ENCODE results near the gene CIBAR2.
A peak's percentile ranks its signal among the peaks of the same experiment; 100 is the strongest.
"Not testable (repeated sequence)": the region's sequence is repeated elsewhere in the genome, so short reads cannot be mapped to it uniquely, and the experiment has no call there.

The CIBAR2 gene

DNA sequence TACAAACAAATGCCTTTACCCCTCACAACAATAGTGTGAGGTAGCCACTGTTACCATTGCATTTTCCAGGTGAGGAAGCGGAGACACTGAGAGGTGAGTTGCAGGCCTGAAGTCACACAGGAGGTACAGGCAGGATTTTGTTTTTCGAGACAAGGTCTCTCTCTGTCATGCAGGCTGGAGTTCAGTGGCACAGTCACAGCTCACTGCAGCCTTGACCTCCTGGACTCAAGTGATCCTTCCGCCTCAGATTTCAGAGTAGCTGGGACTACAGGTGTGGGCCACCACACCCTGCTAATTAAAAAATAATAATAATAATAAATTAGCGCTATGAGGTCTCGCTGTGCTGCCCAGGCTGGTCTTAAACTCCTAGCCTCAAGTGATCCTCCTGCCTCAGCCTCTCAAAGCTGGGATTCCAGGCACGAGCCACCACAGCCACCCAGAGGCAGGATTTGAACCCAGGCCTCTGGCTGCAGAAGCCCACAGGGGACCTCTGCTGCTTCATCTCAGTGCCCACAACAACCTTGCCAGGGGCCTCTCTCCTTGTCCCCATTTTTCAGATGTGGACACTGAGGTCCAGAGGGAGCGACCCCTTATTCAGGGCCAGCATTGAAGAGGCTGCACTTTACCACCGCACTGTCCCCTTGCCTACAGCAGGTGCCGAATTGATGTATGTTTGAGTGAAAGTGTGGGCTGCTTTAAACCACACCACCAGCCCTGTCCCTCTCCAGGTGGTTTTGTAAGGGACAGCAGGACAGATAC lies 16.0 kb upstream of the CIBAR2 start:
- no peak for DNase-seq (ENCODE audit: low read depth)

DNA sequence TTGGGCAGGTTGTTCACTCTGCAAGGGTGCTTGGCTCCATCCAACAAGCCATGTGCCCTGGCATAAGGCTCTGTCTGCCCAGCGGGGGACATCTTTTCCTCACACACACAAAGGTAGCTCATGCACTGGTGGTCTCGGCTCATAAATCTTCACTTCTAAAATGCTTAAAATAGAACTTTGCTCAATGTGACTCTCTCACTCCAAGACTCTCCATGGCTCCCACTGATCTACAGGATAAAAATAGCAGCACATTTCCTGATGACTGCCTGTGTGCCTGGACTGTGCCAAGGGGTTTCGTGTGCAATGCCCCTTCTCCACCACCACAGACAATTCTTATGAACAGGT lies 15.1 kb upstream of the CIBAR2 start:
- no peak for DNase-seq (ENCODE audit: low read depth)

DNA sequence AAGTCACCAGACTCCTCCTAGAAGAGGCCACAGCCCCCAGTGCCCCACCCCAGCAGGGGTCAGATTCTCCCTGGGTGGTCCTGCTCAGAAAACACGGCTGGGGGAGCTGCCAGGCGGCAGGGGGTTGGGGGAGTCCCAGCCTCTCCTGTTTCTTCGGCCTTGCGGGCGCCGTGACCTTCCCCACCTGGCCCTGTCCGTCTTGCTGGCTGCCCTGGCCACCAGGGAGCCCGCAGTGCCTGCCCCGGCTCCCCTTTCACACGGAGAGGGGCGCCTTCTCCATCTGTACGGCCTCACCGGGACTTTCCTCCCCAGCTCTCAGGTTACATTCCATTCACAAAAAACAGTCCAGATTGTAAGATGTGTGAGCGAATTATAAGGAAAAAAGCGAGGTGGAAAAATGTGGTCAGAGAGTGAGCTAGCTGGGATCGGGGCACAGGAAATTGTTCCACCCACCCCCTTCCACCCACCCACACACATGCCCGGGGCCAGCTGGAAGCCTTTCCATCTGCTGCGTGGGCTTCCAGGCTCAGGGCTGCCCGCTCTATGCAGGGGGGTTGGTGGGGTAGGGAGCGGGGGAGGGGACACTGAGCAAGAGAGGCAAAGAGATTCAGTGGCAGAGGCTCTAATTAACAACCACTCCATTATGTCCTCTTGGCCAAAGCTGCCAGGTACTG lies 14.6 kb upstream of the CIBAR2 start:
- DNase-seq (ENCODE audit: low read depth), result no peak

DNA sequence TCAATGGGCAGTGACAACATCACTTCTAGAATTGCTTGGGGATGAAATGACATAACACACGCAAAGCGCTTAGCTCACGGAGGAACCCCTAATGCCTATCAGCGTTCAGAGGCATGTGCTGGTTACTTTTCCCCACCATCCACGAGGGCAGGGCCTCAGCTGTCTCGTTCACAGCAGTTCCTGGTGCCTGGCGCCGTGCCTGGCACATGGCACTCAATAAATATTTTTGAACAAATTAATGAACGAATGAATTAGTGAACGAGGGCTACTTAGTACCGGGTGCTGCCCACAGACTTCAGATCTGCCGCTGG lies 14.1 kb upstream of the CIBAR2 start:
- DNase-seq (ENCODE audit: low read depth), result no peak

DNA sequence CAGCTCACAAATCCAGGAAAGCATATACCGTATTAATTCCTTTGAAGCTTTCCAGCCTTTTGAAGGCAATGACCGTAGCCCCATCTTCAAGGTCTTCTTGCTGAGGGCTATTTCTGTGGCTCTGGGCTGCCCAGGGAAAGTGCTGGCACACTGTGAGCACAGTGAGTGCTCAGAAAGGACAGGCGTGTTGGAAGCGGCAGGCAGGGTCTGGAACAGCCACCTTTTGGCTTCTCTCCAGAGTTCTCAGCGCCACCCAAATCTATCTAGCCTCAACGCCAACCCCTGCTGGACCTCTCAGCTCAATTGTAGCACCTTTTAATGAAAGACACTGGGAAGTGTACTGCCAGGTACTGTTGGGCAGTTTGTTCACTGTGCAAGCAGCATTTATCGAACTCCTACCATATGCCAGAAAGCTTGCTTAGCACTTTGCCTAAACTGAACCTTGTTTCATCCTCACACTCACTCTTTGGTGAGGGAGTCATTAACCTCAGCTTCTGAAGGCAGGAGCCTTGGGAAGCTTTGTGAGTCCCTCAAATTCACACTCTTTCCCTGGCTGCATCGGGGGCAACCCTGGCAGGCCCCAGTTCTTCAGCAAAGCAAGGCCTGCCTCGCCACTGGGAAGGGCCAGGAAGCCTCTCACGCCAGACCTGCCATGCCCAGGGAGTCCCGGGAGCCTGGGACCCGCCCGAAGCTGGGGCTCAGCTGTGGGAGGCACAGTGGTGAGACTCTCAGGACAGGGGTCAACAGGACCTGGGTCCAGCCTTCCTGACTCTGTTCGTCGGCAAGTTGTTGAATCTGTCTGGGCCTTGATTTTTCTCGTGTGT lies 13.5 kb upstream of the CIBAR2 start:
- no peak for DNase-seq (ENCODE audit: low read depth)

DNA sequence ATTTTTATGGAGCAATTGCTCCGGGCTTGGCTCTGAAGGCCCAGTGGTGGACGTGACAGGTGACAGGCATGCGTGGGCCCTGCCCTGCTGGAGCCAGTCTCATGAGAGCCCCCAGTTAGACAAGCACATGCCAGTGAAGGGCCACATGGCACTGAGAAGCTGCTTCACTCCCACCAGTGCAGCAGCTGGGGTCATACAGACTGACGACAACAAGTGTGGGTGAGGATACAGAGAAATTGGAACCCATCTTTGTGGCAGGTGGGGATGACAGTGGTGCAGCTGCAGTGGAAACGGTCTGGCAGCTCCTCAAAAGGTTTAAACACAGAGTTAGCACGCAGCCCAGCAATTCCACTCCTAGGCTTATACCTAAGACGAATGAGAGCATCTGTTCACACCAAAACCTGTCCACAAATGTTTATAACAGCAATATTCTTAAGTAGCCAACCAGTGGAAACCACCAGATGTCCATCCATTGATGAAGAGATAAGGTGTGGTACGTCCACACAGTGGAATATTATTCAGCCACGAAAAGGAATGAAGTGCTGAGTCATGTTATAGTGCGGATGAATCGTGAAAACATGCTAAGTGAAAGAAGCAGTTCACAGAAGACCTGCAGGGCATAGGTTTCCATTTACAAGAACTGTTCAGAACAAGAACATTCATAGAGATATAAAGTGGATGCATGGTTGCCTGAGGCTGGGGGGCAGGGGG lies 12.5 kb upstream of the CIBAR2 start:
- no peak for DNase-seq (ENCODE audit: low read depth)

DNA sequence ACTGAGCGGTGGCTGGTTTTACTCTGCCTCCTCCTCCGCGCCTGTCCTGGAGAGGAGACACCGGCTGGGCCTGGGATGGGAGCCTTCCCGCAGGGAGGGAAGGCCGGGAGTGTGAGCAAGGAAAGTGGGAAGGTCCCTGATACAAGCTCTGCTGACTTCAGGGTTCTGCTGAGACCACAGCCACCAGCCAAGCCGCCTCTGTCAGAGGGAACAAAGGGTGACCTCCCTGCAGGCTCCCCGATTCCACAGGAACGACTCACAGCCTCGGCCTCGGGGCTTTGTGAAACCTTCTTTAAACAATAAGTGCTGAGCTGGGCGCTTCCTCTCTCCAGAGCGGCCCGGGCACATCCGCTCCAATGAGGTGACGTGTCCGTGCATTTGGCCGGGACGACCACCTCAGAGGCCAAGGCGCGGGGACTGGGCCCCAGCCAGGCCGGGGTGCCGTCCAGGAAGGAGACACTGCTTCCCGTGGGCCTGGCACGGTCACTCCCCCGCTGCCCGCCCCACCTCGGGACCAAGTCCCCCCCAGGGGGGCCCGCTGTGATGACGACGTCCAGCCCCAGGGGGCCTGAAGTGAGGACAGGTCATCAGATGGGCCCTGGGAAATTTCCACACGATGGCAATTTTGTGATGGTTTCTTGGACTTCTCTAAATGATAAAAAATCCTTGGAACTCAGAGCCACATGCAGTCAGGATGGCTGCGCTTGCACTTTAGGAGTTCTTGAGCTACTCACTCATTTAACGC lies 11.8 kb upstream of the CIBAR2 start:
- DNase-seq (ENCODE audit: low read depth), result no peak

DNA sequence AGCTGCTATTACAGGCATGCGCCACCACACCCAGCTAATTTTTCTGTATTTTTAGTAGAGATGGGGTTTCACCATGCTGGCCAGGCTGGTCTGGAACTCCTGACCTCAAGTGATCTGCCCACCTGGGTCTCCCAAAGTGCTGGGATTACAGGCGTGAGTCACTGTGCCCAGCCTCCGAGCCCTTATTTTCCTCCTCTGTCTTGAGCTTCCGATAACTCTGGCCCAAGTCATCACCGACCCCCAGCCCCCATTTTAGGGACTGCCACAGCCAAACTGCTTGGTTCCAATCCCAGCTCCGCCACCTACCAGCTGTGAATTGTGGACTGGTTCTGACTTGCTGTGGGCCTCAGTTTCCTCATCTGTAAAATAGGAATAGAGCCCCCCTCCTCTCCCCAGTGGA lies 11.2 kb upstream of the CIBAR2 start:
- not testable (repeated sequence) for DNase-seq (ENCODE audit: low read depth)

DNA sequence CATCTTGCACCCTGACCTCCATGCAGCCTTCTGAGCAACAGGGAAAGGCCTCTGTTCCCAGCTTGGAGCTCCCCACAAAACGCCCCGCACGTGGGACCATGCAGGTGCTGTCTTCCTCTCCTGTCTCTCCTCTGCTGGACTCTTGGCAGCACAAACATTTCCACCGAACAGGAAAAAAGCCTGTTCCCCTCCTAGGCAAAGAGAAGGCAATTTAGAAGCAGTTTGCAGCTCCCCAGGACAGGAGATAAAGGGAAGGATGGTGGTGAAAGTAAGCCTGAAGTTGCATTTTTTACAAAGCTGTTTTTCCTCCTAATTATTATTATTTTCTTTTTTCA lies 7.7 kb upstream of the CIBAR2 start:
- DNase-seq (ENCODE audit: low read depth), result no peak

DNA sequence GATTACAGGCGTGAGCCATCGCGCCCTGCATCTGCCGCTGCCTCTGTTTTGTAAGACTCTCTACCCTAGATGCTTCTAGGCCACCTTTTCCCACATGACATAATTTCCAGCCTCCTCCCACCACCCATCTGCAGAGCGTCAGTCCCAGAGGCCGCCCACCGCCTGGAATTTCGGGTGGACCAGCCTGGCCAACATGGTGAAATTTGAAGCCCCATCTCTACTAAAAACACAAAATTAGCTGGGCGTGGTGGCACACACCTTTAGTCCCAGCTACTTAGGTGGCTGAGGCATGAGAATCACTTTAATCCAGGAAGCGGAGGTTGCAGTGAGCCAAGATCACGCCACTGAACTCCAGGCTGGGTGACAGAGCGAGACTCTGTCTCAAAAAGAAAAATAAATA lies 5.1 kb upstream of the CIBAR2 start:
- no peak for DNase-seq (ENCODE audit: low read depth)

DNA sequence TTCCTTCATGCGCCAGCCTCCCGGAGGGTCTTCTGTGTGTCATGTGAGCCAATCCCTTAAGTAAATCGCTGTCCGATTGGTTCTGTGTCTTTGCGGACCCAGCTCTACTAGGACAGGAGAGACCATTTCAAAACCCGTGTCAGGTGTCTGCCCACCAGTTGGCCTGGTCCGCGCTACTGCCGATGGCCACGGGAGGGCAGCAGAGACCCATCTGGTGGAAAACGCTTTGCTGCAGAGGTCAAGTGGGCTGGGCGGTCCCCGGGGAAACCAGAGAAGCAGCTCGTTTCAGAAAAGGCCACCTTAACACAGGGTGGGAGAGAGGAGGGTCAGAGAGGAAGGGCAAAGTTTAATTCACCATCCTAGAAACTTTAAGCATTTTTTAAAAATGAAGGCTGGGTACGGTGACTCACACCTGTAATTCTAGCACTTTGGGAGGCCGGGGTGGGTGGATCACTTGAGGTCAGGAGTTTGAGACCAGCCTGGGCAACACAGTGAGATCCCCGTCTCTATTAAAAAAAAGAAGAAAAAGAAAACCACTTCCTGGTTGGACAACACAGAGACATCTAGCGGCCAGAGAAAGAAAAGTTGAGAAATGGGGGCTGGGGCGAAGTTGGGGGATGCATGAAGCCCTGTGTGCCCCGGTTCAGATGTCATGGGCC lies 2.8 kb upstream of the CIBAR2 start:
- peak; percentile 76 for DNase-seq (ENCODE audit: low read depth)

DNA sequence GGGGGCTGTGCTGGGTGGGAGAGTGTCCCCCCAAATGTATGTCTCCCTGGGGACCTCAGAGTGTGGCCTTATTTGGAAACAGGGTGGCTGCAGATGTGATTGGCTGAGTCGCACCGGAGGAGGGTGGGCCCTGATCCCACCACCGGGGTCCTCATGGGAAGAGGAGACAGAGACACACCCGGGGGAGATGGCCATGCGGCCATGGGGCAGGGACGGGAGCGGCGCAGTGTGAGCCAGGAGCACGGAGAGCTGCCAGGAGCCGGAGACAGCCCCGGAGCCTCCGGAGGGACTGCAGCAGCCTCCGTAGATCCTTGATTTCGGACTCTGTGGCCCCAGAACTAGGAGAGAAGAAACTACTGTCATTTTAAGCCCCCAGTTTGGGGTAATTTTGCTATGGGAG lies 1.6 kb upstream of the CIBAR2 start:
- DNase-seq (ENCODE audit: low read depth), result no peak

DNA sequence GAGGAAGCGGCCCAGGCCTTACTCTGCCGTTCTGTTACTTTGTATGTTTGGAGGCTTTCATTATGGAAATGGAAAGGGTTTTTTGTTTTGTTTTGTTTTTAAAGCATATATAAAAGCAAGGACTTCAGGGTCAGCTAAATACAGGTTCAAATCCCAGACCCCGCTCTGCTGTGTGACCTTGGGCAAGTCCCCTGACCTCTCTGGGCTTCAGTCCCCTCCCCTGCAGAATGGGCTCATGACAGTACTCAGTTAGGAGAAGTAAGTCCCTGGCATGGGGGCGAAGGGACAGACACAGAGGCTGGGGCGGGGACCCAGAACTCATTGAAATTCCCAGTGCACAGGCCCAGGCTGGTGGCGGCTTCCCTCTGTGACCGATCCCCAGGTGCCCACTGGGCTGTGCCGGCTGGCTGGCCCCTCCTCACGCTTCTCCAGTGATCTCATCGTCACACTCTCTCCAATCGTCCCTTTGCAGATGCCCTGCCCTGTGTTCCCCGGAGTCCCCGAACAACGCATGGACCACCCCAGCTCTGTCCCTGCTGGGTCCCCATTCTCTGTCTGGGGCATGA lies 979 bp upstream of the CIBAR2 start:
- DNase-seq (ENCODE audit: low read depth), result no peak

DNA sequence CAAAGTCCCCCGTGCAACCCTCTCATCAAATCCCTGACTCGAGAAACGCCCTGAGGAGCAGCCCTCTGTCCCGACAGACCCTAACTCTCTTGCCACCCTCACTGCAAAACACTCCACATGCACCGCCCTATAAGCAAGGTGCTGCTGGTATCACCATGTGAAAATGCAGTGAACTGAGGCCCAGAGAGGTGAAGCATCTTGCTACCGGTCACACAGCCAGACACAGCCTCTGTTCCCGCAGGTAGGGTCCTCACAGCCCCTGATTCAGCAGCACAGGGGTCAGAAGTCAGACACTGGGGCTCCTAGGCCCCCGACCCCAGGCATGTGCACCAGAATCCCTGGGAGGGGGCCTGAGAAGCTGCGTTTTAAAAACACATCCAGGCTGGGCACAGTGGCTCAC lies 1.1 kb downstream of the CIBAR2 start:
- no peak for DNase-seq (ENCODE audit: low read depth)

DNA sequence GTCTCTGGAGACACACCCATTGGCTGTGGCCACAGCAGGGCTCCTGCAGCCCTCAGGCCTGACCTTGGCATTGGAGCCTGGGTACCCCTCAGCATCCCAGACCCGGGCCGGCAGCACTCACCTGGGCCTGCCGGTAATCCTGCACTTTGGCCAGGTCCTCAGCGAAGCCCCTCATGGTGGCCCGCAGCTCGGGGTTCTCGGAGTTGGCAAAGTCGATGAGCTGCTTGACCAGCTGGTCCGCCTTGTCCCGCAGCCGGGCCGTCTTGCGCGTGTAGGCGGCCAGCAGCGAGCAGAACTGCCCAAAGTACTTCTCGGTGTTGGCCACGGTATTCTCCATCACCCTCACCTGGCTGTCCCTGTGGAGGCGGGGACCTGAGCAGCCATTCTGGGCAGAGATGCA lies 2.2 kb downstream of the CIBAR2 start:
- no peak for DNase-seq (ENCODE audit: low read depth)

DNA sequence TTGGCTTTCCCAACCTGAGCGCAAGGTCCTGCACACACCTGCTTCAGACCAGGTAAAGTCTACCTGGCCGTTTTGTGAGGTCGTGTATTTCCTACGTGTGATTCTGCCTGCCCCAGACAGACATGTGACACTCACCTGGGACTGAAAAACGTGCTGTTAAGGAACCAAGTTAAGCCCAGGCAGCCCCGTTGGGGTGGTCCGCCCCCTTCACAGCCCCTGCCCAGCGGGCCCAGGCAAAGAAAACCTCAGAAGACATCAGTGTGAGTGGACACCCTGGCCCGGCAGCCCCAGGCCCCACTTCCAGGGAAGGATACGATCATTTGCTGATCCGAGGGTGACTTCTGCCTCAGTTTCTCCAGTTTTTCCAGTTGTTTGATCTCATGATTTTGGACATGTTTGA lies 4.7 kb downstream of the CIBAR2 start:
- no peak for DNase-seq (ENCODE audit: low read depth)

DNA sequence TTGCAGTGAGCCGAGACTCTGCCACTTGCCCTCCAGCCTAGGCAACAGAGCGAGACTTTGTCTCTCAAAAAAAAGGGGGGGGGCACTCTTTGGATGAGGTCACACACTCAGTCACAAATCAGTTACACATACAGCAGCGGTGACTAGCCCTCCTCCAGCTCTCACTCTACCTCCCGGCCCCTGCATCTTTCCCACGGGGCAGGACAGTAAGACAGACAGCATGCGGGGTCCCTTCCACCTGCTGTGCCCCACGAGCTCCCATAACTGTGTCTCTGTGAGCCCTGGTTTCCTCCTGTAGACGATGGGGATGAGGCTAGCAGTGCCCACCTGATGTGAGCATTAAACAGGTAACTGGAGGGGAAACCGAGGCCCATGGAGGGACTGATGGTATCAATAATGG lies 5.2 kb downstream of the CIBAR2 start:
- no peak for DNase-seq (ENCODE audit: low read depth)

DNA sequence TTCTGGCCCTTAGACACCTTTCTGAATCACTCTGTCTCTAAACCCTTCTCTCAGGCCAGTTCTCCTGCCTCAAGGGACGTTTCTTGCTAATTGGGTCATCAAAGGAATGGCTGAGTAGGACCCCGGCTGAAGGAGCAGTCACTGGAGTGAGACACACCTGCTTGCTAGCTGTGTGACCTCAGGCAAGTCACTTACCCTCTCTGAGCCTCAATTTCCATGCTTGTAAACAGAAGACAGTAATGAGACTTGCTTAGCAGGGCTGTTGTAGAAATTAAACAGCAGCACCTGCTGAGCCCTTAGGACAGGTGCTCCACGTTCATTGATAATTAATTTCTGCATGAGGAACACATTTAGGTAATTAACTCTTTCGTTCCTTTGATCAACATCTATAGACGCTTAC lies 6.8 kb downstream of the CIBAR2 start:
- no peak for DNase-seq (ENCODE audit: low read depth)

DNA sequence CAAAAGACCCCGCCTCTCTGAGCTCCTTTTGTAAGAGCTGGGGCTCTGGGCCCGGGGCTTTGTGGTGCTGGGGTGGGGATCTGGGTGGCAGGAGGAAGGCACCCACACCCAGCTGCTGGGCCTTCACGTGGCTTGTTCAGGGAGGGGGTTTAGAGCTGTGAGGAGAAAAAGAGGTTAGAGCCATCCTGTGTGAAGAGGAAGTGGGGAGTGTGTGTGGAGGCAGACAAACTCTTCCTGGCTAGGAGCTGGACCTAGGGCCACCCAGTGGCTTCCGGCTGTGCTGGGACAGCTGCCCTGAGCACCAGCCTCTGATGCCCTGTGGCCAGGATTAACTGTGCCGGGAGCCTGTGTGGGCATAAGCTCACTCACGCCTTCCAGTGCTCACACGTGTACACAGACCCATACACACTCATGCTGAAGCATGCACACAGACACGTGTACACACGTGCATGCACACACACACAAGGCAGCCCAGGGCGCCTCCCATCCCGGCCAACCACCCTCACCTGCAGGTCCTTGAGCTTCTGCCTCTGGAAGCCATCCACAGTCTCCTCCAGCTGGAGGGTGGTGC lies 7.4 kb downstream of the CIBAR2 start:
- DNase-seq (ENCODE audit: low read depth), result no peak

DNA sequence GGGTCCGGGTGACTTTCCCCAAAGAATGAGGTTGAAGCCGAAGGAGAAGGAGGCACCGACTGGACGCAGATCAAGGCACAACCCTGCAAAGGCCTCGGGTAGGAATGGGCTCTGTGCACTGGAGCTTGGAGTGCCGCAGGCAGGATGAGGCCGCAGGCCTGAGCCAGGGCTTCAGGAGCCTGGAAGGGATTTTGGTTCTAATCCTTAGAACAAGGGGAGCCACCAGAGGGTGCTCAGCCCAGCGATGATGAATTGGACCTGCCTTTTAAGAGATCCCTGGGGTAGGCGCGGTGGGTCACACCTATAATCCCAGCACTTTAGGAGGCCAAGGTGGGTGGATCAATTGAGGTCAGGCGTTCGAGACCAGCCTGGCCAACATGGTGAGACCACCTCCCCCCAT lies 8.1 kb downstream of the CIBAR2 start:
- no peak for DNase-seq (ENCODE audit: low read depth)
